BLaER1 (cell line): ENCODE results near the gene FBXO7.

ENCODE experiments used
- H3K27ac ChIP-seq: shearing (Covaris generic); formaldehyde crosslinking; 2 replicates; pipeline ENCODE4 v1.8.1; 2022
- H3K27me3 ChIP-seq: shearing (Covaris generic); formaldehyde crosslinking; 2 replicates; pipeline ENCODE4 v1.8.1; 2022
- H3K36me3 ChIP-seq: shearing (Covaris generic); formaldehyde crosslinking; 2 replicates; pipeline ENCODE4 v1.8.1; 2022
- H3K4me1 ChIP-seq: shearing (Covaris generic); formaldehyde crosslinking; 2 replicates; pipeline ENCODE4 v1.8.1; 2022
- H3K4me2 ChIP-seq: shearing (Covaris generic); formaldehyde crosslinking; 2 replicates; pipeline ENCODE4 v1.8.1; 2022
- H3K4me3 ChIP-seq: shearing (Covaris generic); formaldehyde crosslinking; 2 replicates; pipeline ENCODE4 v1.8.1; 2022
- H3K9ac ChIP-seq: shearing (Covaris generic); formaldehyde crosslinking; 2 replicates; pipeline ENCODE4 v1.8.1; 2022
- H3K9me3 ChIP-seq: shearing (Covaris generic); formaldehyde crosslinking; 2 replicates; pipeline ENCODE4 v1.8.1; 2022
- H4K20me1 ChIP-seq: shearing (Covaris generic); formaldehyde crosslinking; 2 replicates; pipeline ENCODE4 v1.8.1; 2022
- Cebpa-rat ChIP-seq: shearing (Covaris generic); IDR thresholded peaks from 2 replicates; pipeline ENCODE4 v1.8.1; 2022

The FBXO7 gene

GRCh38 chr22:32527756-32528155 is 53.1 kb downstream of the FBXO7 start:
- no peaks in the 10 kb centered on the region; the same call in 1 of the 2 replicates for H3K9me3 ChIP-seq
- H3K36me3 ChIP-seq, result no peaks in the 10 kb centered on the region
- 0 out of 2 replicates have a peak overlapping the region, but pooled peaks have one; percentile 10 for H3K9ac ChIP-seq
- H3K27ac ChIP-seq, result no peak overlapping the region
- peaks cover 29% of the 10 kb centered on the region for H3K4me1 ChIP-seq
- TF ChIP-seq Cebpa-rat, result no peak
- no peaks in the 10 kb centered on the region for H4K20me1 ChIP-seq
- H3K4me2 ChIP-seq, result no peak overlapping the region
- no peak overlapping the region for H3K4me3 ChIP-seq
- no peaks in the 10 kb centered on the region for H3K27me3 ChIP-seq

- no peaks in the 10 kb centered on the region for H3K36me3 ChIP-seq
- H4K20me1 ChIP-seq, result no peaks in the 10 kb centered on the region
- no peak overlapping the region for H3K4me2 ChIP-seq
- H3K27me3 ChIP-seq, result no peaks in the 10 kb centered on the region
- 0 out of 2 replicates have a peak overlapping the region, but pooled peaks have one; percentile 10 for H3K9ac ChIP-seq
- H3K4me1 ChIP-seq, result peaks cover 29% of the 10 kb centered on the region
- no peak overlapping the region for H3K4me3 ChIP-seq
- TF ChIP-seq Cebpa-rat, result no peak
- no peak overlapping the region for H3K27ac ChIP-seq
- no peaks in the 10 kb centered on the region; the same call in 1 of the 2 replicates for H3K9me3 ChIP-seq
Observed at GRCh38 chr22:32528316-32528715, 53.7 kb downstream of the FBXO7 start.

- no peaks in the 10 kb centered on the region for H3K27me3 ChIP-seq
- peak overlapping the region; percentile 37; the same call in 1 of the 2 replicates for H3K4me2 ChIP-seq
- H3K4me3 ChIP-seq, result no peak overlapping the region
- no peaks in the 10 kb centered on the region; the same call in 1 of the 2 replicates for H3K9me3 ChIP-seq
- H3K27ac ChIP-seq, result no peak overlapping the region
- no peaks in the 10 kb centered on the region for H4K20me1 ChIP-seq
- H3K4me1 ChIP-seq, result peaks cover 29% of the 10 kb centered on the region
- H3K9ac ChIP-seq, result no peak overlapping the region
- no peaks in the 10 kb centered on the region for H3K36me3 ChIP-seq
- no peak for TF ChIP-seq Cebpa-rat
Observed at GRCh38 chr22:32528984-32529982, 54.7 kb downstream of the FBXO7 start.

GRCh38 chr22:32531228-32531627 is 56.6 kb downstream of the FBXO7 start:
- Histone ChIP-seq H4K20me1 (no peaks in the 10 kb centered on the region), H3K27ac (no peak overlapping the region), H3K4me1 (peaks cover 29% of the 10 kb centered on the region), H3K4me2 (peak overlapping the region; percentile 22; the same call in 1 of the 2 replicates), H3K9ac (no peak overlapping the region), H3K27me3 (no peaks in the 10 kb centered on the region), H3K4me3 (no peak overlapping the region), H3K36me3 (no peaks in the 10 kb centered on the region), H3K9me3 (no peaks in the 10 kb centered on the region)
- no peak for TF ChIP-seq Cebpa-rat

GRCh38 chr22:32531931-32532819 is 57.6 kb downstream of the FBXO7 start:
- no peak overlapping the region for H3K27ac ChIP-seq
- no peaks in the 10 kb centered on the region for H3K9me3 ChIP-seq
- TF ChIP-seq Cebpa-rat, result no peak
- H3K4me1 ChIP-seq, result peaks cover 29% of the 10 kb centered on the region
- no peak overlapping the region for H3K4me2 ChIP-seq
- no peak overlapping the region for H3K9ac ChIP-seq
- no peaks in the 10 kb centered on the region for H3K36me3 ChIP-seq
- H4K20me1 ChIP-seq, result no peaks in the 10 kb centered on the region
- no peaks in the 10 kb centered on the region for H3K27me3 ChIP-seq
- H3K4me3 ChIP-seq, result no peak overlapping the region

- Histone ChIP-seq H3K36me3 (no peaks in the 10 kb centered on the region), H3K4me1 (peaks cover 29% of the 10 kb centered on the region), H3K27ac (no peak overlapping the region), H3K27me3 (no peaks in the 10 kb centered on the region), H3K9me3 (no peaks in the 10 kb centered on the region), H3K9ac (no peak overlapping the region), H3K4me2 (no peak overlapping the region), H3K4me3 (no peak overlapping the region), H4K20me1 (no peaks in the 10 kb centered on the region)
- no peak for TF ChIP-seq Cebpa-rat
Observed at GRCh38 chr22:32532820-32533128, 58.2 kb downstream of the FBXO7 start.

GRCh38 chr22:32533265-32534111 is 58.9 kb downstream of the FBXO7 start:
- H3K27me3 ChIP-seq, result no peaks in the 10 kb centered on the region
- H3K27ac ChIP-seq, result no peak overlapping the region
- no peaks in the 10 kb centered on the region for H3K36me3 ChIP-seq
- no peaks in the 10 kb centered on the region for H3K9me3 ChIP-seq
- H3K4me3 ChIP-seq, result no peak overlapping the region
- peaks cover 24% of the 10 kb centered on the region for H3K4me1 ChIP-seq
- H4K20me1 ChIP-seq, result no peaks in the 10 kb centered on the region
- no peak overlapping the region for H3K9ac ChIP-seq
- no peak for TF ChIP-seq Cebpa-rat
- no peak overlapping the region for H3K4me2 ChIP-seq

- Histone ChIP-seq H3K9me3 (no peaks in the 10 kb centered on the region), H3K4me3 (no peak overlapping the region), H3K4me1 (peaks cover 18% of the 10 kb centered on the region), H4K20me1 (no peaks in the 10 kb centered on the region), H3K36me3 (no peaks in the 10 kb centered on the region), H3K9ac (no peak overlapping the region), H3K4me2 (no peak overlapping the region), H3K27ac (no peak overlapping the region), H3K27me3 (no peaks in the 10 kb centered on the region)
- no peak for TF ChIP-seq Cebpa-rat
Observed at GRCh38 chr22:32534252-32535235, 59.9 kb downstream of the FBXO7 start.
